ENCODE results near the gene ERFL.

The ERFL gene

DNA sequence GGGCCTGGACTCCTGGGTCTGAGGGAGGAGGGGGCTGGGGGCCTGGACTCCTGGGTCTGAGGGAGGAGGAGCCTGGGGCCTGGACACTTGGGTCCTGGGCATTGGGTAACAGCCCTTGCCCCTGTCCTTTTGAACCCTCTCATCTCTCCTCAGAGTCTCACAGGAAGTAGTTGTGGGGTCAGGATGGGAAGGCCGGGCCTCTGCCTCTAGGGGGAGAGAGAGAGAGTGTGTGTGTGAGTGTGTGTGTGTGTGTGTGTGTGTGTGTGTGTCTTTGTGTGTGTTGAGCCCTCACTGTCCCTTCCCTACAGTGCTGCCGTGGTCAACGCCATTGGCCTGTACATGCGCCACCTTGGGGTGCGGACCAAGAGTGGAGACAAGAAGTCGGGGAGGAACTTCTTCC, 34.4 kb downstream of the ERFL start (continued):
- TF ChIP-seq ELK4 (IDR thresholded peaks at IDR 0.05; ENCODE audit: borderline replicate concordance, low read depth, low read length) (no peak), ZNF585B (tag by site-specific recombination; IDR thresholded peaks at IDR 0.05) (no peak), WT1 (tag by site-specific recombination; IDR thresholded peaks at IDR 0.05) (no peak), ZNF423 (tag by site-specific recombination; IDR thresholded peaks at IDR 0.05) (no peak), ZNF510 (tag by site-specific recombination; IDR thresholded peaks at IDR 0.05; ENCODE audit: insufficient replicate concordance) (no peak), ZNF175 (tag by site-specific recombination; IDR thresholded peaks at IDR 0.05) (no peak), ZNF660 (tag by site-specific recombination; IDR thresholded peaks at IDR 0.05) (no peak), ZNF16 (tag by site-specific recombination; IDR thresholded peaks at IDR 0.05; ENCODE audit: low read depth) (no peak), ZNF530 (tag by site-specific recombination; IDR thresholded peaks at IDR 0.05; ENCODE audit: low read depth) (no peak), ZNF473 (tag by site-specific recombination; IDR thresholded peaks at IDR 0.05) (no peak), ZNF214 (tag by site-specific recombination; IDR thresholded peaks at IDR 0.05; ENCODE audit: borderline replicate concordance) (no peak), ZBTB10 (tag by site-specific recombination; IDR thresholded peaks at IDR 0.05) (peak; percentile 71; the same call in 1 of the 2 replicates), ZNF157 (tag by site-specific recombination; IDR thresholded peaks at IDR 0.05) (no peak), ZNF335 (tag by site-specific recombination; conservative IDR thresholded peaks at IDR 0.05) (no peak), ZNF600 (tag by site-specific recombination; IDR thresholded peaks at IDR 0.05) (peak; percentile 65), ZNF394 (tag by site-specific recombination; IDR thresholded peaks at IDR 0.05; ENCODE audit: borderline replicate concordance) (no peak), ZNF610 (tag by site-specific recombination; IDR thresholded peaks at IDR 0.05; ENCODE audit: borderline replicate concordance) (no peak), ZNF560 (tag by site-specific recombination; IDR thresholded peaks at IDR 0.05; ENCODE audit: borderline replicate concordance) (no peak), ZNF639 (tag by site-specific recombination; IDR thresholded peaks at IDR 0.05) (0 out of 2 replicates have a peak, but pooled peaks have one; percentile 50)
- TF ChIP-seq, protein P1, sequence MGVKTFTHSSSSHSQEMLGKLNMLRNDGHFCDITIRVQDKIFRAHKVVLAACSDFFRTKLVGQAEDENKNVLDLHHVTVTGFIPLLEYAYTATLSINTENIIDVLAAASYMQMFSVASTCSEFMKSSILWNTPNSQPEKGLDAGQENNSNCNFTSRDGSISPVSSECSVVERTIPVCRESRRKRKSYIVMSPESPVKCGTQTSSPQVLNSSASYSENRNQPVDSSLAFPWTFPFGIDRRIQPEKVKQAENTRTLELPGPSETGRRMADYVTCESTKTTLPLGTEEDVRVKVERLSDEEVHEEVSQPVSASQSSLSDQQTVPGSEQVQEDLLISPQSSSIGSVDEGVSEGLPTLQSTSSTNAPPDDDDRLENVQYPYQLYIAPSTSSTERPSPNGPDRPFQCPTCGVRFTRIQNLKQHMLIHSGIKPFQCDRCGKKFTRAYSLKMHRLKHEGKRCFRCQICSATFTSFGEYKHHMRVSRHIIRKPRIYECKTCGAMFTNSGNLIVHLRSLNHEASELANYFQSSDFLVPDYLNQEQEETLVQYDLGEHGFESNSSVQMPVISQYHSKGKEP (tag by site-specific recombination; IDR thresholded peaks at IDR 0.05): no peak
- TF ChIP-seq, protein P2, sequence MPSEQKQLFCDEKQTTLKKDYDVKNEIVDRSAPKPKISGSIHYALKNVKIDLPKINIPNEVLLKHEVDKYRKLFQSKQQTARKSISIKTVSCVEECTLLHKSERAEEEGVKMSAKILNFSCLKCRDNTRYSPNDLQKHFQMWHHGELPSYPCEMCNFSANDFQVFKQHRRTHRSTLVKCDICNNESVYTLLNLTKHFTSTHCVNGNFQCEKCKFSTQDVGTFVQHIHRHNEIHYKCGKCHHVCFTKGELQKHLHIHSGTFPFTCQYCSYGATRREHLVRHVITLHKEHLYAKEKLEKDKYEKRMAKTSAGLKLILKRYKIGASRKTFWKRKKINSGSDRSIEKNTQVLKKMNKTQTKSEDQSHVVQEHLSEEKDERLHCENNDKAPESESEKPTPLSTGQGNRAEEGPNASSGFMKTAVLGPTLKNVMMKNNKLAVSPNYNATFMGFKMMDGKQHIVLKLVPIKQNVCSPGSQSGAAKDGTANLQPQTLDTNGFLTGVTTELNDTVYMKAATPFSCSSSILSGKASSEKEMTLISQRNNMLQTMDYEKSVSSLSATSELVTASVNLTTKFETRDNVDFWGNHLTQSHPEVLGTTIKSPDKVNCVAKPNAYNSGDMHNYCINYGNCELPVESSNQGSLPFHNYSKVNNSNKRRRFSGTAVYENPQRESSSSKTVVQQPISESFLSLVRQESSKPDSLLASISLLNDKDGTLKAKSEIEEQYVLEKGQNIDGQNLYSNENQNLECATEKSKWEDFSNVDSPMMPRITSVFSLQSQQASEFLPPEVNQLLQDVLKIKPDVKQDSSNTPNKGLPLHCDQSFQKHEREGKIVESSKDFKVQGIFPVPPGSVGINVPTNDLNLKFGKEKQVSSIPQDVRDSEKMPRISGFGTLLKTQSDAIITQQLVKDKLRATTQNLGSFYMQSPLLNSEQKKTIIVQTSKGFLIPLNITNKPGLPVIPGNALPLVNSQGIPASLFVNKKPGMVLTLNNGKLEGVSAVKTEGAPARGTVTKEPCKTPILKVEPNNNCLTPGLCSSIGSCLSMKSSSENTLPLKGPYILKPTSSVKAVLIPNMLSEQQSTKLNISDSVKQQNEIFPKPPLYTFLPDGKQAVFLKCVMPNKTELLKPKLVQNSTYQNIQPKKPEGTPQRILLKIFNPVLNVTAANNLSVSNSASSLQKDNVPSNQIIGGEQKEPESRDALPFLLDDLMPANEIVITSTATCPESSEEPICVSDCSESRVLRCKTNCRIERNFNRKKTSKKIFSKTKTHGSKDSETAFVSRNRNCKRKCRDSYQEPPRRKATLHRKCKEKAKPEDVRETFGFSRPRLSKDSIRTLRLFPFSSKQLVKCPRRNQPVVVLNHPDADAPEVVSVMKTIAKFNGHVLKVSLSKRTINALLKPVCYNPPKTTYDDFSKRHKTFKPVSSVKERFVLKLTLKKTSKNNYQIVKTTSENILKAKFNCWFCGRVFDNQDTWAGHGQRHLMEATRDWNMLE (tag by site-specific recombination; conservative IDR thresholded peaks at IDR 0.05; ENCODE audit: low read depth): no peak
- TF ChIP-seq, protein P3, sequence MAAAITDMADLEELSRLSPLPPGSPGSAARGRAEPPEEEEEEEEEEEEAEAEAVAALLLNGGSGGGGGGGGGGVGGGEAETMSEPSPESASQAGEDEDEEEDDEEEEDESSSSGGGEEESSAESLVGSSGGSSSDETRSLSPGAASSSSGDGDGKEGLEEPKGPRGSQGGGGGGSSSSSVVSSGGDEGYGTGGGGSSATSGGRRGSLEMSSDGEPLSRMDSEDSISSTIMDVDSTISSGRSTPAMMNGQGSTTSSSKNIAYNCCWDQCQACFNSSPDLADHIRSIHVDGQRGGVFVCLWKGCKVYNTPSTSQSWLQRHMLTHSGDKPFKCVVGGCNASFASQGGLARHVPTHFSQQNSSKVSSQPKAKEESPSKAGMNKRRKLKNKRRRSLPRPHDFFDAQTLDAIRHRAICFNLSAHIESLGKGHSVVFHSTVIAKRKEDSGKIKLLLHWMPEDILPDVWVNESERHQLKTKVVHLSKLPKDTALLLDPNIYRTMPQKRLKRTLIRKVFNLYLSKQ (tag by site-specific recombination; IDR thresholded peaks at IDR 0.05; ENCODE audit: borderline replicate concordance): no peak
- TF ChIP-seq, protein P4, sequence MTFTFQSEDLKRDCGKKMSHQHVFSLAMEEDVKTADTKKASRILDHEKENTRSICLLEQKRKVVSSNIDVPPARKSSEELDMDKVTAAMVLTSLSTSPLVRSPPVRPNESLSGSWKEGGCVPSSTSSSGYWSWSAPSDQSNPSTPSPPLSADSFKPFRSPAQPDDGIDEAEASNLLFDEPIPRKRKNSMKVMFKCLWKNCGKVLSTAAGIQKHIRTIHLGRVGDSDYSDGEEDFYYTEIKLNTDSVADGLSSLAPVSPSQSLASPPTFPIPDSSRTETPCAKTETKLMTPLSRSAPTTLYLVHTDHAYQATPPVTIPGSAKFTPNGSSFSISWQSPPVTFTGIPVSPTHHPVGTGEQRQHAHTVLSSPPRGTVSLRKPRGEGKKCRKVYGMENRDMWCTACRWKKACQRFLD (tag by site-specific recombination; IDR thresholded peaks at IDR 0.05): no peak
- TF ChIP-seq, protein P5, sequence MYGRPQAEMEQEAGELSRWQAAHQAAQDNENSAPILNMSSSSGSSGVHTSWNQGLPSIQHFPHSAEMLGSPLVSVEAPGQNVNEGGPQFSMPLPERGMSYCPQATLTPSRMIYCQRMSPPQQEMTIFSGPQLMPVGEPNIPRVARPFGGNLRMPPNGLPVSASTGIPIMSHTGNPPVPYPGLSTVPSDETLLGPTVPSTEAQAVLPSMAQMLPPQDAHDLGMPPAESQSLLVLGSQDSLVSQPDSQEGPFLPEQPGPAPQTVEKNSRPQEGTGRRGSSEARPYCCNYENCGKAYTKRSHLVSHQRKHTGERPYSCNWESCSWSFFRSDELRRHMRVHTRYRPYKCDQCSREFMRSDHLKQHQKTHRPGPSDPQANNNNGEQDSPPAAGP (tag by site-specific recombination; IDR thresholded peaks at IDR 0.05): 0 out of 2 replicates have a peak, but pooled peaks have one; percentile 37
